Measurements from ENCODE around the gene TOMM6.
"Not testable (repeated sequence)": the region's sequence is repeated elsewhere in the genome, so short reads cannot be mapped to it uniquely, and the experiment has no call there.

Gene TOMM6

GRCh38 chr6:41805830-41806774 lies 18.6 kb downstream of the TOMM6 start:
- no peaks in the 10 kb centered on the region for H3K9me3 Mint-ChIP-seq
- H3K27ac Mint-ChIP-seq, result no peak overlapping the region
- TF ChIP-seq, protein P1, sequence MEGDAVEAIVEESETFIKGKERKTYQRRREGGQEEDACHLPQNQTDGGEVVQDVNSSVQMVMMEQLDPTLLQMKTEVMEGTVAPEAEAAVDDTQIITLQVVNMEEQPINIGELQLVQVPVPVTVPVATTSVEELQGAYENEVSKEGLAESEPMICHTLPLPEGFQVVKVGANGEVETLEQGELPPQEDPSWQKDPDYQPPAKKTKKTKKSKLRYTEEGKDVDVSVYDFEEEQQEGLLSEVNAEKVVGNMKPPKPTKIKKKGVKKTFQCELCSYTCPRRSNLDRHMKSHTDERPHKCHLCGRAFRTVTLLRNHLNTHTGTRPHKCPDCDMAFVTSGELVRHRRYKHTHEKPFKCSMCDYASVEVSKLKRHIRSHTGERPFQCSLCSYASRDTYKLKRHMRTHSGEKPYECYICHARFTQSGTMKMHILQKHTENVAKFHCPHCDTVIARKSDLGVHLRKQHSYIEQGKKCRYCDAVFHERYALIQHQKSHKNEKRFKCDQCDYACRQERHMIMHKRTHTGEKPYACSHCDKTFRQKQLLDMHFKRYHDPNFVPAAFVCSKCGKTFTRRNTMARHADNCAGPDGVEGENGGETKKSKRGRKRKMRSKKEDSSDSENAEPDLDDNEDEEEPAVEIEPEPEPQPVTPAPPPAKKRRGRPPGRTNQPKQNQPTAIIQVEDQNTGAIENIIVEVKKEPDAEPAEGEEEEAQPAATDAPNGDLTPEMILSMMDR (IDR thresholded peaks at IDR 0.05; ENCODE audit: unreplicated experiment in 3 of 3), result no peak
- no peaks in the 10 kb centered on the region for H3K4me1 Mint-ChIP-seq
- no peaks in the 10 kb centered on the region for H3K36me3 Mint-ChIP-seq (ENCODE audit: low read depth)
- H3K27me3 Mint-ChIP-seq (ENCODE audit: low read depth), result no peaks in the 10 kb centered on the region
- H3K4me3 Mint-ChIP-seq, result no peak overlapping the region

- no peaks in the 10 kb centered on the region for H3K27me3 Mint-ChIP-seq (ENCODE audit: low read depth)
- no peak overlapping the region for H3K4me3 Mint-ChIP-seq
- no peaks in the 10 kb centered on the region for H3K4me1 Mint-ChIP-seq
- H3K27ac Mint-ChIP-seq, result no peak overlapping the region
- H3K36me3 Mint-ChIP-seq (ENCODE audit: low read depth), result no peaks in the 10 kb centered on the region
- no peaks in the 10 kb centered on the region for H3K9me3 Mint-ChIP-seq
- TF ChIP-seq, protein P1 (IDR thresholded peaks at IDR 0.05; ENCODE audit: unreplicated experiment in 3 of 3), result no peak
These were observed 23.6 kb downstream of the TOMM6 start for GRCh38 chr6:41811095-41811494.

- H3K9me3 Mint-ChIP-seq; H3K4me3 Mint-ChIP-seq; H3K36me3 Mint-ChIP-seq (ENCODE audit: low read depth); H3K27ac Mint-ChIP-seq; H3K27me3 Mint-ChIP-seq (ENCODE audit: low read depth); H3K4me1 Mint-ChIP-seq: not testable (repeated sequence)
These were observed 24.5 kb downstream of the TOMM6 start for GRCh38 chr6:41811946-41812345.

- H3K9me3 Mint-ChIP-seq, result no peaks in the 10 kb centered on the region
- H3K4me3 Mint-ChIP-seq, result no peak overlapping the region
- H3K4me1 Mint-ChIP-seq, result no peaks in the 10 kb centered on the region
- TF ChIP-seq, protein P1 (IDR thresholded peaks at IDR 0.05; ENCODE audit: unreplicated experiment in 3 of 3), result no peak
- H3K27ac Mint-ChIP-seq, result no peak overlapping the region
- no peaks in the 10 kb centered on the region for H3K27me3 Mint-ChIP-seq (ENCODE audit: low read depth)
- no peaks in the 10 kb centered on the region for H3K36me3 Mint-ChIP-seq (ENCODE audit: low read depth)
These were observed 26.0 kb downstream of the TOMM6 start for GRCh38 chr6:41813469-41813868.

- Mint-ChIP-seq H3K27ac (no peak overlapping the region), H3K27me3 (ENCODE audit: low read depth) (no peaks in the 10 kb centered on the region), H3K9me3 (no peaks in the 10 kb centered on the region), H3K4me1 (no peaks in the 10 kb centered on the region), H3K4me3 (no peak overlapping the region), H3K36me3 (ENCODE audit: low read depth) (no peaks in the 10 kb centered on the region)
- TF ChIP-seq, protein P1 (IDR thresholded peaks at IDR 0.05; ENCODE audit: unreplicated experiment in 3 of 3), result no peak
These were observed 26.5 kb downstream of the TOMM6 start for GRCh38 chr6:41813956-41814355.

DNA sequence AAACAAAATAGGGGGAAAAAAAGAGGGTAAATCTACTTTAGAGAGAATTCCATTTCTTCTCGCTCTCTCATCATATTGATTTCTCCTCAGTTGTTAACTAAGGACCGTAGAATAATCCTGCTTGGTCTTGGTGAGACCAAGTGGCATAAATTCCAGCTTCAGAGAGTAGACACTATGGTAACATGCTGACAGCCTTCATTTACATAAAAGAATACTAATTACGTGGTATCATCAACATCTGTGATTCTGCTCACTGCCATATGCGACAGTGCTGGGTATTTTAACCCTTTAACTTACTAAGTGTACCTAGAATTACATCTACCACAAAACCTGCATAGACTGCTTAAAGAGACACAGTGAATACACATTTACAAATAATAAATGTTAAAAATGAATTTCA lies 27.1 kb downstream of the TOMM6 start:
- TF ChIP-seq, protein P1 (IDR thresholded peaks at IDR 0.05; ENCODE audit: unreplicated experiment in 3 of 3), result no peak
- H3K27ac Mint-ChIP-seq, result no peak overlapping the region
- H3K4me1 Mint-ChIP-seq, result no peaks in the 10 kb centered on the region
- no peaks in the 10 kb centered on the region for H3K27me3 Mint-ChIP-seq (ENCODE audit: low read depth)
- no peaks in the 10 kb centered on the region for H3K9me3 Mint-ChIP-seq
- H3K36me3 Mint-ChIP-seq (ENCODE audit: low read depth), result no peaks in the 10 kb centered on the region
- H3K4me3 Mint-ChIP-seq, result no peak overlapping the region

Data from nephron (organoid).